AG04450 (cell line): ENCODE results near the gene RAB35. TPM values are rescaled to one million over a fixed set of nuclear protein-coding genes. Genes with fewer than 3 reads are reported as not detected.

Experiments
- CTCF ChIA-PET: fragments of 300-600, 350-600 bp; formaldehyde crosslinking; extraction: SDS; loops from one replicate; lab custom pipeline; 2022; ENCODE audit warnings: antibody characterized with exemption, inconsistent platforms; lab: Charles Lee
- POLR2A ChIA-PET: fragments of 350-600 bp; formaldehyde crosslinking; extraction: SDS; loops from one replicate; lab custom pipeline; 2021; ENCODE audit warnings: antibody characterized with exemption, inconsistent platforms; lab: Yijun Ruan, JAX
- DNase-seq: peaks from one replicate; pipeline ENCODE4 v3.0.0-alpha.2; 2011; ENCODE audit warnings: low read depth, low spot score
- H3K27ac ChIP-seq: one replicate; pipeline ENCODE4 v1.5.1; 2012; ENCODE audit warnings: low read depth, low read length, control low read depth
- H3K27me3 ChIP-seq: one replicate; pipeline ENCODE4 v1.6.0; 2012; ENCODE audit warnings: low read length; ENCODE audit not compliant: control insufficient read depth, insufficient read depth
- H3K4me3 ChIP-seq: 2 replicates; pipeline ENCODE4 v1.5.1; 2011; ENCODE audit warnings: mild to moderate bottlenecking, low read depth, low read length, control low read depth
- H3K9me3 ChIP-seq: 2 replicates; pipeline ENCODE4 v1.5.1; 2012; ENCODE audit warnings: low read length; ENCODE audit not compliant: control insufficient read depth, insufficient read depth
- CTCF ChIP-seq: IDR thresholded peaks from 2 replicates; pipeline ENCODE4 v1.5.1; 2011; ENCODE audit warnings: low read depth, low read length, control low read depth, inconsistent platforms
- polyA plus RNA-seq: library from polyadenylated mRNA; depleted of rRNA; stranded (reverse); fragments of >200 nt; gene quantifications from 2 replicates; pipeline ENCODE4 v1.2.3, GENCODE V29; 2011

RAB35 gene
- polyA plus RNA-seq, 1 experiment, result 64.9 TPM

DNA sequence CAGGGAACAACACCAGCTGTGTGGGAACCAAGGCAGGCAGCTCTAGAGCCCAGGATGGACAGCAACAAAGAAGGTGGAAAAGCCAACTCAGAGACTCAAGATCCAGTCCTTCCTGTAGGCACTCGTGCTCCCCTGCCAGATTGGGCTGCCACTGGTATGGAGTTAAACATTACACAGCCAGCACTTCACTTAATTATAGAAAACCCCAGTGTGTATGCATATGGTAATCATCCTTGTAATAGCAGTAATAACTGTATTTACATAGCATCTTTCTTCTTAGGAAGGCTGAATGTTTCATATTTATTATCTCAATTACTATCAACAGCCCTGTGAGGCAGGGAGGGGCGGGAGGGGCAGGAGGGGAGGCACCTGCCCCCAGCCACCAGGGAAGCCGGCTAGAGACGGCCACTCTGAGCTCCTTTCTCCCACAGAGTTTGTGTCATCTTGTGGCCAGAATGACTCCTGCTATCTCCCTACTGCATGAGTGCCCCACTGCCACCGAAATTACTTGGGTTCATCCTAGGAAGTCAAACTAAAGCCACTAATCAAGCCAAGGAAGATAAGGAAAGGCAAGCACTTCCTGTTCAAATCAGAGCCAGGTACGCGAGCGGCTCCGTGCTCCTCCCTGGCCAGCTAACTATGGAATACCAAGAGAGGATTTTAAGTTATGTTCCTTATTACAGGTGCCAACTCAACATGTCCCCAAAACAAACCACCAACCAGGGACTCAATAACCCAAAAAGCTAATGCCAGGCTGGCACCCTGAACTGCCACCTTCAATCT, 15.7 kb upstream of the RAB35 start:
- ChIA-PET POLR2A (no interaction called here), CTCF (no interaction called here)
- Histone ChIP-seq H3K9me3 (no peaks in the 10 kb centered on the region), H3K4me3 (no peak overlapping the region), H3K27ac (no peak overlapping the region), H3K27me3 (no peaks in the 10 kb centered on the region)
- TF ChIP-seq CTCF, result no peak
- no peak for DNase-seq

DNA sequence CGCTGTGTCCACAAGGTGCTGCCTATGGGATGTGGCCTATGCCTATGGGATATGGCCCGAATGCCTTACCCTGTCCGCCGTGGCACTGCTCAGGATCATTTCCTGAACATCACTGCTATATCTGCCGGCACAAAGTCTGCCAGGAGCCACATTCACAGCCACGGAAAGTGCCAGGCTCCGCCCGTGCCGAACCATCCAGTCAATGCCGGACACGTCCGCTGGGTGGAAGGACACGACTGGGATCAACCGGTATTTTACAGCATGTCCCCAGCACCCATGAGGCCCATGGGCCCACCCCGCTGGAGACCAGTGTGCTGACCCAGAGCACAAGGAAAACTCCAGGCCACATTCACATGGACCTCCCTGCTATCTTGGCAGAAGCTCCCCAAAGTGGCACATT, 14.6 kb upstream of the RAB35 start:
- no peaks in the 10 kb centered on the region for H3K27me3 ChIP-seq
- POLR2A ChIA-PET, result no interaction called here
- no peaks in the 10 kb centered on the region for H3K9me3 ChIP-seq
- no peak overlapping the region for H3K4me3 ChIP-seq
- TF ChIP-seq CTCF, result no peak
- DNase-seq, result no peak
- H3K27ac ChIP-seq, result no peak overlapping the region
- CTCF ChIA-PET, result no interaction called here

DNA sequence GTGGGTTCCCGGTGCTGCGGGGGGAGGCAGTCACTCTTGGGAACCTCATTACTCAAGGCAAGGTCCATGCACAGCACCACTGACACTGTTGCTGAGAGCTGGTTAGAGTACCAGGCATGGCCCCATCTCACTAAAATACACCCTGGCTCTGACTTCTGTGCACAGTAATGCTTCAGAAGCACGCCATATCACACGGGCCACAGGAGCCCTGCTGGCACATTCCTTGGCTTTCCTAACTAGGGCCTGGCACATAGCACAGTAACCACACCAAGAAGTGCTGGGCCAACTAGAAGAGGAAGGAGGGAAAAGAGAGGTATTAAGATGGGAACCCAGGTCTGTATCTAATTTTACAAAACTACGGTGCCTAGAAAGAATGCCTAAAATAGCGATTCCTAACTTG, 13.5 kb upstream of the RAB35 start:
- CTCF ChIA-PET, result no interaction called here
- Histone ChIP-seq H3K27ac (no peak overlapping the region), H3K27me3 (no peaks in the 10 kb centered on the region), H3K4me3 (no peak overlapping the region), H3K9me3 (no peaks in the 10 kb centered on the region)
- no peak for TF ChIP-seq CTCF
- no peak for DNase-seq
- POLR2A ChIA-PET, result no interaction called here

GRCh38 chr12:120126635-120127005, 10.1 kb upstream of the RAB35 start:
- DNase-seq, result no peak
- ChIA-PET CTCF (no interaction called here), POLR2A (interaction anchor here (0.9 to 1.9 kb wide), 3 partner anchors 10 to 75 kb away, joined by 3 to 6 read pairs (median 6); partner anchors contain the start of genes RAB35 and RPLP0)
- Histone ChIP-seq H3K27ac (no peak overlapping the region), H3K4me3 (no peak overlapping the region), H3K27me3 (no peaks in the 10 kb centered on the region), H3K9me3 (no peaks in the 10 kb centered on the region)
- no peak for TF ChIP-seq CTCF

DNA sequence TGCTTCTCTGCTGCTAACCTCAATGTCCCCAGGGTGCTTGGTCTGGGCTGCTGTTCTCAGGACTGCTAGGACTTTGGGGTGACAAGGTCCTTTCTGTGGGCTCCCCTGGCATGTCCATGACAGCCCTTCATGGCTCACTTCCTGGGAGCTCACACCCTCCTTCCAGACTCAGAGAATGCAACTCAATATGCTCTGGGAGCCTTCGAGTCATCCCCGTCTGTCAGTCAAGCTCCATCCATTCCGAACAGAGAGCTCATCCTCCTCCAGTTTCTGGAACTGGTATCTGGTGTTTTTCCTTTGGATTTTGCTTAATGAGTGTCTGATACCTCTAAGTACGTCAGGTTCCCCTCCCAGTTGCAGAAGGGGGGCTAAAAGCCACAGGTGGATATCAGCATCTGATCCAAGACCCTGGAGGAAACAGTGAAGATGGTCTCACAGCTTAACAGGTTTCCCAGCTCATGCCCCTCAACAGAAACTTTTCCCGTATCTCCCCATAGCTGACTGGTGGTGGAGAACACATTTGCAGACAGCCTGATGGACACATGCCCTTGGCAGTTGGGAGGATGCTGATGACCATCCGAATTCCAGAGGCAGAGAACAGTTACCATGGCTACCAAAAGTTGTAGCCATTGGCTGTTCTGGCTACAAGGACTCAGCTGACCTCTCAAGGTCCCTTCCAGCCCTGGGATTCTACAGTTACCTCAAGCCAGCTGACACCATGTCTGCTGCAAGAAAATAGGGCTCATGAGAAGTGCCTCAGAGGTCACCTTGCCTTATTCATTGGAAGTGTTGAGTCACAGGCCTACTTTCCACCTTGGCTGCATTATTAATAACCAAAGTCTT, 9.5 kb upstream of the RAB35 start:
- H3K4me3 ChIP-seq, result no peak overlapping the region
- ChIA-PET POLR2A (interaction anchor here (0.9 to 1.9 kb wide), 5 partner anchors 9 to 166 kb away, joined by 3 to 6 read pairs (median 6); partner anchors contain the start of genes RAB35, RNU4-2 and RPLP0), CTCF (no interaction called here)
- no peaks in the 10 kb centered on the region for H3K9me3 ChIP-seq
- no peak for DNase-seq
- no peaks in the 10 kb centered on the region for H3K27me3 ChIP-seq
- H3K27ac ChIP-seq, result peak overlapping the region; percentile 11
- TF ChIP-seq CTCF, result no peak
